DND-41 (cell line): Measurements from ENCODE around the gene SNAPC4.

Experiments
- ATAC-seq: fragments of 200-7000 bp; cut with Tn5 transposase; 3 replicates; pipeline ENCODE4 v1.9.1; 2021; ENCODE audit warnings: low read depth; ENCODE audit not compliant: insufficient read depth
- DNase-seq: peaks from one replicate; pipeline ENCODE4 v3.0.0-alpha.2; 2020
- H2AFZ ChIP-seq: 2 replicates; pipeline ENCODE4 v1.6.0; 2012; ENCODE audit warnings: low read depth, low read length
- H3K27ac ChIP-seq: 2 replicates; pipeline ENCODE4 v1.5.1; 2012; ENCODE audit warnings: low read length, inconsistent platforms
- H3K27me3 ChIP-seq: fragments of 200-600 bp; sonication (generic); 2 replicates; pipeline ENCODE4 v1.6.0; 2012; ENCODE audit warnings: low read length, mild to moderate bottlenecking, inconsistent platforms; ENCODE audit not compliant: insufficient read depth, poor library complexity
- H3K36me3 ChIP-seq: 2 replicates; pipeline ENCODE4 v1.5.1; 2012; ENCODE audit warnings: low read length, inconsistent platforms; ENCODE audit not compliant: insufficient read depth
- H3K4me1 ChIP-seq: 2 replicates; pipeline ENCODE4 v1.5.1; 2012; ENCODE audit warnings: mild to moderate bottlenecking, low read length; ENCODE audit not compliant: insufficient read depth
- H3K4me2 ChIP-seq: 2 replicates; pipeline ENCODE4 v1.6.0; 2012; ENCODE audit warnings: mild to moderate bottlenecking, moderate library complexity, low read length, inconsistent platforms; ENCODE audit not compliant: insufficient read depth
- H3K4me3 ChIP-seq, 2 experiments: fragments of 200-600 bp in 1 of 2; shearing (Covaris generic) in 1 of 2; 2 replicates each; pipeline ENCODE4 v1.5.1; 2012 to 2016; ENCODE audit warnings: inconsistent platforms in 2 of 2, low read length in 2 of 2, mild to moderate bottlenecking in 2 of 2, low read depth in 1 of 2, moderate library complexity in 1 of 2
- H3K79me2 ChIP-seq: 2 replicates; pipeline ENCODE4 v1.6.0; 2012; ENCODE audit warnings: low read length, inconsistent platforms; ENCODE audit not compliant: insufficient read depth
- H3K9ac ChIP-seq: 2 replicates; pipeline ENCODE4 v1.6.0; 2012; ENCODE audit warnings: low read depth, mild to moderate bottlenecking, inconsistent platforms, low read length, moderate library complexity
- H3K9me3 ChIP-seq: 2 replicates; pipeline ENCODE4 v1.5.1; 2012; ENCODE audit warnings: low read length, moderate library complexity, mild to moderate bottlenecking, inconsistent platforms; ENCODE audit not compliant: insufficient read depth, severe bottlenecking
- H4K20me1 ChIP-seq: 2 replicates; pipeline ENCODE4 v1.6.0; 2012; ENCODE audit warnings: low read length; ENCODE audit not compliant: insufficient read depth
- CTCF ChIP-seq: IDR thresholded peaks from 2 replicates; pipeline ENCODE4 v1.5.1; 2012; ENCODE audit warnings: borderline replicate concordance, low read length, moderate library complexity, mild to moderate bottlenecking; ENCODE audit not compliant: poor library complexity, severe bottlenecking; ENCODE audit errors: extremely low read depth
- EZH2 ChIP-seq: IDR thresholded peaks from 3 replicates; pipeline ENCODE4 v1.6.1; 2012; ENCODE audit warnings: borderline replicate concordance, low read depth, mild to moderate bottlenecking, moderate library complexity, low read length, inconsistent platforms; ENCODE audit not compliant: severe bottlenecking

SNAPC4 gene

GRCh38 chr9:136416914-136417313 lies 16.9 kb upstream of the SNAPC4 start:
- Histone ChIP-seq H3K4me3 (no peak overlapping the region), H3K27ac (no peak overlapping the region), H2AFZ (no peak overlapping the region), H3K36me3 (peaks cover 91% of the 10 kb centered on the region), H3K9me3 (no peaks in the 10 kb centered on the region), H3K9ac (no peak overlapping the region), H4K20me1 (peaks cover 16% of the 10 kb centered on the region; the same call in 1 of the 2 replicates), H3K4me1 (peaks cover 12% of the 10 kb centered on the region), H3K79me2 (peaks cover 23% of the 10 kb centered on the region), H3K27me3 (no peaks in the 10 kb centered on the region), H3K4me2 (no peak overlapping the region)
- DNase-seq, result no peak
- ATAC-seq, result no peak
- TF ChIP-seq EZH2 (no peak), CTCF (no peak)

GRCh38 chr9:136416427-136416826 lies 16.5 kb upstream of the SNAPC4 start:
- Histone ChIP-seq H3K79me2 (peaks cover 28% of the 10 kb centered on the region), H3K9me3 (no peaks in the 10 kb centered on the region), H3K4me1 (peaks cover 17% of the 10 kb centered on the region), H3K4me3 (no peak overlapping the region), H3K27me3 (no peaks in the 10 kb centered on the region), H3K9ac (no peak overlapping the region), H2AFZ (no peak overlapping the region), H3K27ac (no peak overlapping the region), H3K36me3 (peaks cover 89% of the 10 kb centered on the region), H3K4me2 (no peak overlapping the region), H4K20me1 (peaks cover 21% of the 10 kb centered on the region; the same call in 1 of the 2 replicates)
- no peak for DNase-seq
- TF ChIP-seq EZH2, result no peak
- TF ChIP-seq CTCF, result no peak
- no peak for ATAC-seq

- no peaks in the 10 kb centered on the region for H3K9me3 ChIP-seq
- ATAC-seq (no peak), DNase-seq (no peak)
- TF ChIP-seq CTCF, result no peak
- TF ChIP-seq EZH2, result no peak
- H2AFZ ChIP-seq, result no peak overlapping the region
- peaks cover 38% of the 10 kb centered on the region for H3K4me1 ChIP-seq
- no peak overlapping the region for H3K9ac ChIP-seq
- peaks cover 30% of the 10 kb centered on the region for H4K20me1 ChIP-seq
- H3K36me3 ChIP-seq, result peaks cover 60% of the 10 kb centered on the region
- H3K27ac ChIP-seq, result no peak overlapping the region
- H3K4me3 ChIP-seq, result no peak overlapping the region
- H3K79me2 ChIP-seq, result peaks cover 55% of the 10 kb centered on the region
- no peaks in the 10 kb centered on the region for H3K27me3 ChIP-seq
- no peak overlapping the region; the same call in 1 of the 2 replicates for H3K4me2 ChIP-seq
These were observed 13.0 kb upstream of the SNAPC4 start for GRCh38 chr9:136412962-136413361.

GRCh38 chr9:136411378-136411777 lies 11.4 kb upstream of the SNAPC4 start:
- peaks cover 58% of the 10 kb centered on the region for H3K79me2 ChIP-seq
- TF ChIP-seq CTCF, result no peak
- peaks cover 38% of the 10 kb centered on the region for H3K4me1 ChIP-seq
- peak overlapping the region; percentile 77 to 83 for H3K4me3 ChIP-seq
- H2AFZ ChIP-seq, result no peak overlapping the region
- H3K27me3 ChIP-seq, result no peaks in the 10 kb centered on the region
- peak overlapping the region; percentile 85 for H3K9ac ChIP-seq
- DNase-seq (no peak), ATAC-seq (no peak)
- H3K4me2 ChIP-seq, result peak overlapping the region; percentile 95
- H3K9me3 ChIP-seq, result no peaks in the 10 kb centered on the region
- peak overlapping the region; percentile 70 for H3K27ac ChIP-seq
- H3K36me3 ChIP-seq, result peaks cover 61% of the 10 kb centered on the region
- peaks cover 30% of the 10 kb centered on the region for H4K20me1 ChIP-seq
